GM19395 (cell line): ENCODE measurements around the gene MGAM2.

Experiments
- ATAC-seq: cut with Tn5 transposase; IDR thresholded peaks from one replicate; pipeline ENCODE4 v1.9.1; 2021; ENCODE audit warnings: mild to moderate bottlenecking, moderate library complexity; ENCODE audit not compliant: unreplicated experiment

Gene MGAM2

GRCh38 chr7:142174441-142174840, 62.9 kb downstream of the MGAM2 start:
- no peak for ATAC-seq

- no peak for ATAC-seq
Observed at GRCh38 chr7:142175594-142175993, 64.1 kb downstream of the MGAM2 start.

DNA sequence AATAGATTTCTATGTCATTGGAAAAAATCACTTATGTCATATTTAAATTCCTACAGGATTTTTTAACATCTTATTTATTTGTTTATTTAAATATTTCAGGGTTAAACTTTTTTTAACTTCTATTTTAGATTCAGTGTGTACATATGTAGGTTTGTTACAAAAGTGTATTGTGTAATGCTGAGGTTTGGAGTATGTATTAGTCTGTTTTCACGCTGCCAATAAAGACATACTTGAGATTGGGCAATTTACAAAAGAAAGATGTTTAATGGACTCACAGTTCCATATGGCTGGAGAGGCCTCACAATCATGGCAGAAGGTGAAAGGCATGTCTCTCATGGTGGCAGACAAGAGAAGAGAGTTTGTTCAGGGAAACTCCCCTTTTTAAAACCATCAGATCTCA, 65.4 kb downstream of the MGAM2 start:
- no peak for ATAC-seq

- ATAC-seq: peak; percentile 65
Observed at GRCh38 chr7:142177869-142178268, 66.4 kb downstream of the MGAM2 start.

- no peak for ATAC-seq
Observed at GRCh38 chr7:142180426-142180825, 68.9 kb downstream of the MGAM2 start.

DNA sequence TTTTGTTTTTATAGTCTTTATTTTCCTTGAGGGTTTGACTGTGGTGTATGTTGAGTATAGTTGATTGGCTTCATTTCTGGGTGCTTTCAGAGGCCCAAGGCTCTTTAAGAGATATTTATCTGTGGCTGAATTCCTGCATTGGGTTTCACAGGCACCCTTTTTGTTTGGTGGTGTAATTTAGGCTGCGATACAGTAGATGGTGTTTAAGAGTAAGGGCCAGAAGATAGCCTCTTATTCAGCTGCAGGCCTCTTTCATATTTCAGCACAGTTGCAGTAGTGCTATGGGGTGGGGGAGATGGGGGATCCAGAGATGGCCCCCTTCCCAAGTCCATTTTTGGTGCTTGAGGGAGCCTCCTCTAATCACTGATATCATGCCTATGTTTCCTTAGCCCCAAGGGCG, 69.7 kb downstream of the MGAM2 start:
- no peak for ATAC-seq

- no peak for ATAC-seq
Observed at GRCh38 chr7:142181966-142182365, 70.4 kb downstream of the MGAM2 start.

DNA sequence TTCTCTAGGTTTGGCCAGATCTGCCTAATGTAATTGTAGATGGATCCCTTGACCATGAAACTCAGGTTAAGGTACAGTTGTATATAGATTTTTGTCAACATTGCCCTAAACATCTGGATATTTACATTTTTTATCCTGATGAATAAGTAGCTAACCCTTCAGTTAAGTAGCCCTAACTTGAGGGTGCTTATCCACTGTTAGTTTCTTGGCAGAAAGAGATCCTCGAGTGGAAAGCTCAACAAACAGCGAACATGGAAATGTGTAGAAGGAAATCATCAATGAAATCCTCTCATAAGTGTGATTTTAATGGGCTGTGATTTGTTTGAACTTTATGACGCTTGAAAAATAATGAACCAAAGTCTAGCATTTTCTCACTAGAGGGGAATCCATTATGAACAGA, 73.6 kb downstream of the MGAM2 start:
- ATAC-seq: no peak

GRCh38 chr7:142185801-142186200, 74.3 kb downstream of the MGAM2 start:
- no peak for ATAC-seq

- no peak for ATAC-seq
Observed at GRCh38 chr7:142188154-142188553, 76.6 kb downstream of the MGAM2 start.

GRCh38 chr7:142188846-142189245, 77.3 kb downstream of the MGAM2 start:
- no peak for ATAC-seq

- ATAC-seq: no peak
Observed at GRCh38 chr7:142194201-142194600, 82.7 kb downstream of the MGAM2 start.

DNA sequence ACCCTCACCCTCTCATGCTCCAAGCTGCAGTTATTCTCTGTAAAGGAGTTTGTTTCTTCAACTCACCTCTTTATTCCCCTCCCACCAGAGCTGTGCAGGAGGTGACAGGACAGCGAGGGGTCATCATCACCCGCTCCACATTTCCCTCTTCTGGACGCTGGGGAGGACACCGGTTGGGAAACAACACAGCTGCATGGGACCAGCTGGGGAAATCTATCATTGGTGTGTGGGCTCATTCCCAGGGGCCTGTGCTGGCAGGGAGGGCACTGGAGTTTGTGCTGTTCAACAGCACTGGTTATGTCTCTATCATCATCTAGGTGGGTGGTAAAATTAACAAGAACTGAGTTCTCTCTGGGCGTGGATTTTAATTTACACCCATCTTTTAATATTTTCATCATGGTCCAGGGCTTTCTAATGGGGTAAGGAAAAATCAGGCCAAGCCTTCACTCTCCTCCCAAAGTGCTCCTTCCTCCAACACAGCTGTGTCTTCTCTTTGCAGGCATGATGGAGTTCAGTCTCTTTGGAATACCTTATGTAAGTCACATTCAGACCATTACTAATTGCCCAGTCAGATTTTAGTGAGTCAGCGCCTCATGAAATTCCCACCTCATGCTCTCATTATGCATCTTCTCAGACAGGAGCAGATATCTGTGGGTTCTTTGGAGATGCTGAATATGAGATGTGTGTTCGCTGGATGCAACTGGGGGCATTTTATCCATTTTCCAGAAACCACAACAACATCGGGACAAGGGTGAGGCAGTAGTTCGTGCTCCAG, 84.7 kb downstream of the MGAM2 start:
- ATAC-seq: no peak

DNA sequence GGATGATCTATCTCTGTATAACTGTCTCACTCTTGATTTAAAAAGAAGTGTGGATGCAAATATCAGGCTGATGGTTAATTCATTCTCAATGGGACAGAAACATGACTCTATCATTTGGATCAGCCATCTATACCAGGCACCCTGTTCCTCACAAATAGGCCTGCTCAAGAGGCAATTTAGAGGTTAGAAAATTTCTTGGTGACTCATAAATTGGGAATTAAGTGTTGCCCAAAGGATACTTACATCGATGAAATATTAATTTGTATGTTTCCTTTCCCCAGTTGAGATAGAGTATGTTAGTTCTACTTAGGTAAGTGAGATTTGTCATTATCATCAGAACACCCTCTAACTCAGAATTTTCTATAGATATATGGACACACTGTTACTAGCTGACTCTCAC, 88.7 kb downstream of the MGAM2 start:
- ATAC-seq: no peak

- ATAC-seq: no peak
Observed at GRCh38 chr7:142228537-142229104, 117.1 kb downstream of the MGAM2 start.

DNA sequence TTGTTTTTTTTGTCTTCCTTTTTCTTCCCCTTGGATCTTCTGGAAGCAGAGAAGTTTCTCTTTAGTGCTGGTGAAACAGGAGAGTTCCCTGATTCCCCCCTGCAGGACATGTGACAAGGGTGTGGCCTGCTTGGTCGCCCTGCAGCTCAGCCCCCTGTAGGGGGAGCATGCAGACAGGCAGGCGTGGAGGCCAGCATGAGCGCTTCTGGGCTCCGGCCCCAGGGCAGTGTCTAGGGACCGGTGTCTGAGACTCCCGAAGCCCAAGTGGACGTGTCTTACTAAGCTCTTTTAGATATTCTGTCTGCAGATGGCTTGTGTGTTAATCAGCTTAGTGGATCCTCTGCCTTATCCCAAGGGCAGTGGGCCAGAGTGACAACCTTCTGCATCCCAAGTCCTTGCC, 120.2 kb downstream of the MGAM2 start:
- no peak for ATAC-seq

- ATAC-seq: no peak
Observed at GRCh38 chr7:142240546-142240945, 129.0 kb downstream of the MGAM2 start.

DNA sequence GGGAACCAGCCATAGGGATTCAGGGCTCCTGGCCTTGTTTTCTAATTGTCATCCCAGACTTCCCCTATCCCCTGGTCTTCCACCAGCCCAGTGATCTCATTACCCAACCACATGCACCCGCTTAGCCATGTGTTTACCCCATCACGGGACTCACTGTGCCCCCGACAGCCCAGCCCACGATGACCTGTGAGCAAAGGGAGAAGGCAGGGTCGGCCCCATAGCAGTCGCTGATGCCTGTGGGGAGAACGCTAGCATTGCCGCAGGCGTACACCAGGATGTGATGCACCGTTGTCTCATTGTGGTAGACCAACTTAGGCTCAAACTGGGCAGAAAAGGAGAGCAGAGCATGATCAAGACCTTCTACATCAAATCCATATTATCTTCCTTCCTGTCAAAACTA, 132.3 kb downstream of the MGAM2 start:
- ATAC-seq: no peak

DNA sequence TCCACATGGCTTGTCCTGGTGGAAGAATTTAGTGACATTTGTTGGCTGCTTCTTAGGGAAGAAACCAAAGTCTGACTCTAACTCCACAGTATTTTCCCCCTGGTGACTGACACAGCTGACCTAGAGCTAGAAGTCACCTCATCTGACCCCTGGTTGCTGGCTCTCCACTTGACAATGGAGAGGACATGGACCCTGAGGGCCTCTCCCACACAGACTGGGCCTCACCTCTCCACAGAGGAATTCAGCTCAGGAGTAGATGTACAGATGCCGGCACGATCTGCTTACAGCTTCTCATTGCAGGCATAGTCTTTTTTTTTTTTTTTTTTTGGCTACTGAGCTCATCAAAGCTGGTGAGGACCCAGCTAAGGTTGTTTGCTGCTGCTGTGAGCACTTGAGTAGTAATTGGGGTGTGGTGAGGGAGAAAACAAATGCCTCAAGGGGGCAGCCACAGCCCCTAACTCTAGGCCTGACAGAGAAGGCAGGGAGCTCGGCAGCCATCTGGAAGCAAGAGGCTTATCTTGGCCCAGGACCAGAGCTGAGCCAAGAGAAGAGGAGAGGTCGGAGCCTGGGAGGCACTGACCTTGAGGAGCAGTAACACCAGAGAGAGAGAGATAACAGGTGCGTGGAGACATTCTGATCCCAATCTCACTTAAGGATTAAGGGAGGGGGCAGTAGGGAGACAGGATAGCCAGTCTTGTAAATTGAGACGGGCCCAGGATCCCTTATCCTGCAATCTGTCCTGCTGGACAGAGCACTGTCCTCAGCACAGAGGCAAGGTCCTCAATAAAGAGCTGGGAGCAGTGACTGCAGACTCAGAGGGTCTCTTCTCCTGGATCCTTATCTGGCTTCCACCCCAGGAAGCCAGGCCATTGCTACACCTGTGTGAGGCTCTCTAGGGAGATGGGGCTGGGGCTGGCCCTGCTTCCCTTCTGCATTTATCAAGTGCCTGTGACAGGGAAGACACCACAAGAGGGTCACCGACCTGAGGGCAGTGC, 136.9 kb downstream of the MGAM2 start:
- no peak for ATAC-seq

DNA sequence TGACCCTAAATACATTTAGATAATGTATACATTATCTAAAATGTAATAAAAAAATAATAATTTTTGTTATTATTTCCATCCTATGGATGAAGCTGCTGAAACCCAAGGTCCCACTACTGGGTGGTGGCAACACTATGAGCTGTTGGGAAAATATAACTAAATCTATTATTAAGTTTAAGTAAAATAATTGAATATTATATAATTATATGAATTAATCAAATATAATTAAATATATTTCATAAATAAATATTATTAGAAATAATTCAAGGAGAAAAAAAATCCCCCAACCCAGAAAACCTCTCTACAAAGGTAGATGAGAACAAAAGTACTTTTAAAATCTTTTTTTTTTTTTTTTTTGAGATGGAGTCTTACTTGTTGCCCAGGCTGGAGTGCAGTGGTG, 138.4 kb downstream of the MGAM2 start:
- no peak for ATAC-seq

GRCh38 chr7:142250705-142251104, 139.2 kb downstream of the MGAM2 start:
- no peak for ATAC-seq

- ATAC-seq: no peak
Observed at GRCh38 chr7:142257958-142258357, 146.4 kb downstream of the MGAM2 start, which contains the start of gene PRSS58. PRSS58 (minus strand) TSS chr7:142258058; CDS start chr7:142257707, 351 bp downstream.
